SK-N-SH (cell line): Measurements from ENCODE around the gene ARL14. TPM values are rescaled to one million over a fixed set of nuclear protein-coding genes. Genes with fewer than 3 reads are reported as not detected.

Experiments
- CTCF ChIA-PET: fragments of 300-600, 350-600 bp; formaldehyde crosslinking; extraction: SDS; loops from one replicate; lab custom pipeline; 2021; lab: Yijun Ruan, JAX
- POLR2A ChIA-PET: fragments of 350-600 bp; sonication (Branson Sonifier 250); formaldehyde crosslinking; extraction: SDS; loops from one replicate; lab custom pipeline; 2020; ENCODE audit warnings: antibody characterized with exemption, inconsistent platforms; lab: Yijun Ruan, JAX
- DNase-seq: peaks from one replicate; pipeline ENCODE4 v3.0.0; 2012
- H2AFZ ChIP-seq: fragments of 200-600 bp; sonication (generic); 2 replicates; pipeline ENCODE4 v1.8.1; 2016; ENCODE audit warnings: antibody characterized with exemption, mild to moderate bottlenecking, low read depth
- H3F3A ChIP-seq: fragments of 200-600 bp; sonication (generic); replicated peaks from 2 replicates; pipeline ENCODE3; 2016; ENCODE audit warnings: antibody characterized with exemption, mild to moderate bottlenecking; ENCODE audit not compliant: insufficient read depth
- H3K27ac ChIP-seq, 2 experiments: fragments of 200-500 bp in 1 of 2; fragments of 200-600 bp in 1 of 2; sonication (Bioruptor generic) in 1 of 2; sonication (generic), shearing (Covaris generic) in 1 of 2; 2 replicates each; pipeline versions ENCODE4 v1.5.1 to v1.6.1; 2014 to 2016; ENCODE audit warnings: low read depth in 2 of 2, inconsistent platforms in 1 of 2, low read length in 1 of 2, mild to moderate bottlenecking in 1 of 2, mixed read lengths in 1 of 2
- H3K27me3 ChIP-seq: fragments of 200-600 bp; sonication (generic), shearing (Covaris generic); 2 replicates; pipeline ENCODE4 v1.6.1; 2016; ENCODE audit warnings: mixed run types; ENCODE audit not compliant: insufficient read depth
- H3K36me3 ChIP-seq, 2 experiments: fragments of 200-500 bp in 1 of 2; fragments of 200-600 bp in 1 of 2; sonication (Bioruptor generic) in 1 of 2; sonication (generic) in 1 of 2; replicated peaks in 1 of 2; 2 replicates each; pipeline versions ENCODE3 to v1.5.1; 2014 to 2016; ENCODE audit warnings: low read length in 1 of 2, mild to moderate bottlenecking in 1 of 2; ENCODE audit not compliant: insufficient read depth in 2 of 2, control insufficient read depth in 1 of 2
- H3K4me1 ChIP-seq, 2 experiments: fragments of 200-500 bp in 1 of 2; fragments of 200-600 bp in 1 of 2; sonication (Bioruptor generic) in 1 of 2; sonication (generic), shearing (Covaris generic) in 1 of 2; 2 replicates each; pipeline versions ENCODE4 v1.5.1 to v1.6.1; 2014 to 2016; ENCODE audit warnings: low read depth in 1 of 2, low read length in 1 of 2, mixed run types in 1 of 2; ENCODE audit not compliant: insufficient read depth in 2 of 2, control insufficient read depth in 1 of 2
- H3K4me2 ChIP-seq: fragments of 200-600 bp; sonication (generic), shearing (Covaris generic); 2 replicates; pipeline ENCODE4 v1.6.1; 2017; ENCODE audit warnings: mixed run types
- H3K4me3 ChIP-seq, 2 experiments: fragments of 200-500 bp in 1 of 2; fragments of 200-600 bp in 1 of 2; sonication (Bioruptor generic) in 1 of 2; sonication (generic), shearing (Covaris generic) in 1 of 2; 2 replicates each; pipeline versions ENCODE4 v1.5.1 to v1.8.1; 2014 to 2016; ENCODE audit warnings: low read depth in 2 of 2, inconsistent platforms in 1 of 2, low read length in 1 of 2, mild to moderate bottlenecking in 1 of 2, mixed read lengths in 1 of 2, moderate library complexity in 1 of 2
- H3K79me2 ChIP-seq: fragments of 200-600 bp; sonication (generic); 2 replicates; pipeline ENCODE4 v1.8.1; 2017; ENCODE audit warnings: mild to moderate bottlenecking; ENCODE audit not compliant: insufficient read depth
- H3K9ac ChIP-seq: fragments of 200-600 bp; sonication (generic); 2 replicates; pipeline ENCODE4 v1.6.1; 2017; ENCODE audit warnings: mixed run types
- H3K9me2 ChIP-seq: fragments of 200-600 bp; sonication (generic); 2 replicates; pipeline ENCODE4 v1.6.1; 2017; ENCODE audit warnings: mixed run types
- H3K9me3 ChIP-seq: fragments of 200-600 bp; sonication (generic); 2 replicates; pipeline ENCODE4 v1.6.1; 2017; ENCODE audit warnings: mixed run types, mild to moderate bottlenecking, moderate library complexity
- H4K20me1 ChIP-seq: fragments of 200-600 bp; sonication (generic); 2 replicates; pipeline ENCODE4 v1.6.1; 2017; ENCODE audit warnings: mild to moderate bottlenecking, mixed run types; ENCODE audit not compliant: insufficient read depth
- EP300 ChIP-seq, 2 experiments: IDR thresholded peaks; 2 replicates each; pipeline versions ENCODE4 v1.4.0 to v1.6.1; 2012; ENCODE audit warnings: borderline replicate concordance in 1 of 2, low read depth in 1 of 2, low read length in 1 of 2
- EZH2phosphoT487 ChIP-seq: fragments of 200-600 bp; sonication (generic); IDR thresholded peaks from 2 replicates; pipeline ENCODE4 v1.6.1; 2017; ENCODE audit warnings: low read depth, mixed run types, mild to moderate bottlenecking, antibody characterized with exemption, moderate library complexity, borderline replicate concordance
- MEF2A ChIP-seq: IDR thresholded peaks from 2 replicates; pipeline ENCODE4 v1.4.0; 2012; ENCODE audit warnings: low read depth, borderline replicate concordance
- NRF1 ChIP-seq: IDR thresholded peaks from 2 replicates; pipeline ENCODE4 v1.6.1; 2012; ENCODE audit warnings: low read depth, mild to moderate bottlenecking, low read length
- POLR2AphosphoS5 ChIP-seq: IDR thresholded peaks from 2 replicates; pipeline ENCODE4 v1.6.1; 2012; ENCODE audit warnings: low read depth, low read length
- RCOR1 ChIP-seq: fragments of 150-350 bp; IDR thresholded peaks from 2 replicates; pipeline ENCODE4 v1.6.1; 2017; ENCODE audit warnings: antibody characterized with exemption, low read length
- RFX5 ChIP-seq: IDR thresholded peaks from 2 replicates; pipeline ENCODE4 v1.6.1; 2012; ENCODE audit warnings: mild to moderate bottlenecking, improper control_type of control experiment, low read length
- RXRA ChIP-seq: IDR thresholded peaks from 2 replicates; pipeline ENCODE4 v1.4.0; 2012; ENCODE audit warnings: low read depth, mild to moderate bottlenecking, borderline replicate concordance
- USF1 ChIP-seq: IDR thresholded peaks from 2 replicates; pipeline ENCODE4 v1.4.0; 2012; ENCODE audit warnings: low read depth, borderline replicate concordance
- polyA plus RNA-seq, 3 experiments: library from polyadenylated mRNA; depleted of rRNA; stranded (reverse); fragments of >200 nt; gene quantifications; 2 replicates each; pipeline ENCODE4 v1.2.3, GENCODE V29; 2012
- TF ChIP-seq, protein P1 (sequence below): IDR thresholded peaks from 2 replicates; pipeline ENCODE4 v1.4.0; 2012; ENCODE audit warnings: low read depth, borderline replicate concordance
- TF ChIP-seq, protein P2 (sequence below): IDR thresholded peaks from 2 replicates; pipeline ENCODE4 v1.6.1; 2012; ENCODE audit warnings: mild to moderate bottlenecking, low read depth, low read length, moderate library complexity
- TF ChIP-seq, protein P3 (sequence below): IDR thresholded peaks from 2 replicates; pipeline ENCODE4; 2012

The ARL14 gene
- polyA plus RNA-seq, 1 of the 3 experiments (the other 2 are of a cell fraction): not detected

- Histone ChIP-seq H3K27ac (no peak overlapping the region), H3K4me3 (no peak overlapping the region), H3K9ac (no peak overlapping the region), H3K4me1 (peaks cover 0 to 2% of the 10 kb centered on the region in 2 experiments; a peak in 2 of 4 replicates), H3K36me3 (no peaks in the 10 kb centered on the region), H3F3A (no peaks in the 10 kb centered on the region), H3K9me2 (no peaks in the 10 kb centered on the region), H3K4me2 (no peak overlapping the region), H3K79me2 (no peaks in the 10 kb centered on the region), H3K9me3 (no peaks in the 10 kb centered on the region), H4K20me1 (no peaks in the 10 kb centered on the region), H3K27me3 (no peaks in the 10 kb centered on the region), H2AFZ (no peak overlapping the region)
- no peak for DNase-seq
- ChIA-PET POLR2A (no interaction called here), CTCF (no interaction called here)
- TF ChIP-seq NRF1 (no peak), USF1 (no peak), POLR2AphosphoS5 (no peak), MEF2A (no peak), RXRA (no peak), EZH2phosphoT487 (no peak), RCOR1 (no peak), RFX5 (no peak), EP300 (IDR thresholded peaks at IDR 0.05; ENCODE audit: borderline replicate concordance in 1 of 2, low read depth in 1 of 2, low read length in 1 of 2) (no peak)
- TF ChIP-seq, protein P1, sequence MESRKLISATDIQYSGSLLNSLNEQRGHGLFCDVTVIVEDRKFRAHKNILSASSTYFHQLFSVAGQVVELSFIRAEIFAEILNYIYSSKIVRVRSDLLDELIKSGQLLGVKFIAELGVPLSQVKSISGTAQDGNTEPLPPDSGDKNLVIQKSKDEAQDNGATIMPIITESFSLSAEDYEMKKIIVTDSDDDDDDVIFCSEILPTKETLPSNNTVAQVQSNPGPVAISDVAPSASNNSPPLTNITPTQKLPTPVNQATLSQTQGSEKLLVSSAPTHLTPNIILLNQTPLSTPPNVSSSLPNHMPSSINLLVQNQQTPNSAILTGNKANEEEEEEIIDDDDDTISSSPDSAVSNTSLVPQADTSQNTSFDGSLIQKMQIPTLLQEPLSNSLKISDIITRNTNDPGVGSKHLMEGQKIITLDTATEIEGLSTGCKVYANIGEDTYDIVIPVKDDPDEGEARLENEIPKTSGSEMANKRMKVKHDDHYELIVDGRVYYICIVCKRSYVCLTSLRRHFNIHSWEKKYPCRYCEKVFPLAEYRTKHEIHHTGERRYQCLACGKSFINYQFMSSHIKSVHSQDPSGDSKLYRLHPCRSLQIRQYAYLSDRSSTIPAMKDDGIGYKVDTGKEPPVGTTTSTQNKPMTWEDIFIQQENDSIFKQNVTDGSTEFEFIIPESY: no peak
- TF ChIP-seq, protein P2, sequence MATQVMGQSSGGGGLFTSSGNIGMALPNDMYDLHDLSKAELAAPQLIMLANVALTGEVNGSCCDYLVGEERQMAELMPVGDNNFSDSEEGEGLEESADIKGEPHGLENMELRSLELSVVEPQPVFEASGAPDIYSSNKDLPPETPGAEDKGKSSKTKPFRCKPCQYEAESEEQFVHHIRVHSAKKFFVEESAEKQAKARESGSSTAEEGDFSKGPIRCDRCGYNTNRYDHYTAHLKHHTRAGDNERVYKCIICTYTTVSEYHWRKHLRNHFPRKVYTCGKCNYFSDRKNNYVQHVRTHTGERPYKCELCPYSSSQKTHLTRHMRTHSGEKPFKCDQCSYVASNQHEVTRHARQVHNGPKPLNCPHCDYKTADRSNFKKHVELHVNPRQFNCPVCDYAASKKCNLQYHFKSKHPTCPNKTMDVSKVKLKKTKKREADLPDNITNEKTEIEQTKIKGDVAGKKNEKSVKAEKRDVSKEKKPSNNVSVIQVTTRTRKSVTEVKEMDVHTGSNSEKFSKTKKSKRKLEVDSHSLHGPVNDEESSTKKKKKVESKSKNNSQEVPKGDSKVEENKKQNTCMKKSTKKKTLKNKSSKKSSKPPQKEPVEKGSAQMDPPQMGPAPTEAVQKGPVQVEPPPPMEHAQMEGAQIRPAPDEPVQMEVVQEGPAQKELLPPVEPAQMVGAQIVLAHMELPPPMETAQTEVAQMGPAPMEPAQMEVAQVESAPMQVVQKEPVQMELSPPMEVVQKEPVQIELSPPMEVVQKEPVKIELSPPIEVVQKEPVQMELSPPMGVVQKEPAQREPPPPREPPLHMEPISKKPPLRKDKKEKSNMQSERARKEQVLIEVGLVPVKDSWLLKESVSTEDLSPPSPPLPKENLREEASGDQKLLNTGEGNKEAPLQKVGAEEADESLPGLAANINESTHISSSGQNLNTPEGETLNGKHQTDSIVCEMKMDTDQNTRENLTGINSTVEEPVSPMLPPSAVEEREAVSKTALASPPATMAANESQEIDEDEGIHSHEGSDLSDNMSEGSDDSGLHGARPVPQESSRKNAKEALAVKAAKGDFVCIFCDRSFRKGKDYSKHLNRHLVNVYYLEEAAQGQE: no peak
- TF ChIP-seq, protein P3, sequence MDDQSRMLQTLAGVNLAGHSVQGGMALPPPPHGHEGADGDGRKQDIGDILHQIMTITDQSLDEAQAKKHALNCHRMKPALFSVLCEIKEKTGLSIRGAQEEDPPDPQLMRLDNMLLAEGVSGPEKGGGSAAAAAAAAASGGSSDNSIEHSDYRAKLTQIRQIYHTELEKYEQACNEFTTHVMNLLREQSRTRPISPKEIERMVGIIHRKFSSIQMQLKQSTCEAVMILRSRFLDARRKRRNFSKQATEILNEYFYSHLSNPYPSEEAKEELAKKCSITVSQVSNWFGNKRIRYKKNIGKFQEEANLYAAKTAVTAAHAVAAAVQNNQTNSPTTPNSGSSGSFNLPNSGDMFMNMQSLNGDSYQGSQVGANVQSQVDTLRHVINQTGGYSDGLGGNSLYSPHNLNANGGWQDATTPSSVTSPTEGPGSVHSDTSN: no peak
These were observed 9.5 kb upstream of the ARL14 start for GRCh38 chr3:160667452-160667851.
